Mesangial cell (primary cell): ENCODE results near the gene EMB. TPM values are rescaled to one million over a fixed set of nuclear protein-coding genes. Genes with fewer than 3 reads are reported as not detected.

Experiments
- total RNA-seq: library from RNA; depleted of rRNA; stranded (reverse); fragments of >200 nt; gene quantifications from 2 replicates; pipeline ENCODE4 v1.2.3, GENCODE V29; 2015

EMB gene
- 4.9 and 12.4 TPM in 2 replicates for total RNA-seq

GRCh38 chr5:50440651-50441492 lies at the start of gene EMB:
EMB (minus strand) TSS chr5:50441288; CDS start chr5:50441151, 137 bp downstream.

Other genes starting within 250 kb of the EMB start
- 7.0 and 9.4 TPM in 2 replicates for gene PARP8, start 225.3 kb upstream of the EMB start, total RNA-seq